K562 (cell line): ENCODE results near the gene RYR3. TPM values are rescaled to one million over a fixed set of nuclear protein-coding genes. Genes with fewer than 3 reads are reported as not detected.

ENCODE experiments used
- ATAC-seq: fragments of 200-7000 bp; cut with Tn5 transposase; 3 replicates; pipeline ENCODE4 v1.9.1; 2020; ENCODE audit warnings: moderate library complexity
- BruUV-seq: library from RNA; stranded (reverse); fragments of 400-500 nt; replicated peaks from 2 replicates; lab custom pipeline; 2021; lab: Mats Ljungman, UMichigan
- CTCF ChIA-PET: fragments of 300-600 bp; formaldehyde crosslinking; extraction: SDS; loops from one replicate; lab custom pipeline; 2021; ENCODE audit warnings: low intra/inter-chr PET ratio; lab: Yijun Ruan, JAX
- POLR2A ChIA-PET: fragments of 300-600, 350-650 bp; sonication (Branson Sonifier 250); formaldehyde crosslinking; extraction: SDS; loops from one replicate; lab custom pipeline; 2021; ENCODE audit warnings: antibody characterized with exemption, inconsistent platforms; lab: Yijun Ruan, JAX
- DNase-seq, 4 experiments: peaks; one replicate each; pipeline versions ENCODE4 v3.0.0 to v3.0.0-alpha.2; 2011 to 2018; ENCODE audit warnings: low spot score in 3 of 4, mixed read lengths in 3 of 4; ENCODE audit errors: extremely low read depth in 1 of 4
- FAIRE-seq: peaks from 2 replicates; lab custom pipeline; 2011; peaks lifted over from hg19 to GRCh38; lab: Jason Lieb, UNC
- H2AFZ ChIP-seq: 2 replicates; pipeline ENCODE4 v1.6.0; 2011; ENCODE audit warnings: low read depth, low read length, control low read depth, inconsistent platforms
- H3K27ac ChIP-seq: fragments of 200-600 bp; 3 replicates; pipeline ENCODE4 v1.8.0; 2011; ENCODE audit warnings: low read depth, mild to moderate bottlenecking, control low read depth, inconsistent platforms, low read length, moderate library complexity, mixed read lengths; ENCODE audit errors: extremely low read depth
- H3K27me3 ChIP-seq, 2 experiments: fragments of 300-600 bp in 1 of 2; 2 replicates in 1 of 2; 3 replicates in 1 of 2; pipeline versions ENCODE4 v1.6.0 to v1.8.0; 2011; ENCODE audit warnings: inconsistent platforms in 2 of 2, low read length in 2 of 2, mild to moderate bottlenecking in 1 of 2, mixed read lengths in 1 of 2, moderate library complexity in 1 of 2; ENCODE audit not compliant: control insufficient read depth in 2 of 2, insufficient read depth in 2 of 2
- H3K36me3 ChIP-seq: fragments of 300-600 bp; 3 replicates; pipeline ENCODE4 v1.8.0; 2011; ENCODE audit warnings: mild to moderate bottlenecking, low read length, inconsistent platforms; ENCODE audit not compliant: control insufficient read depth, insufficient read depth
- H3K4me1 ChIP-seq, 2 experiments: fragments of 200-600 bp in 1 of 2; replicated peaks in 1 of 2; 2 replicates in 1 of 2; 3 replicates in 1 of 2; pipeline versions ENCODE4 v1.5.1 to v1.8.0; 2011; ENCODE audit warnings: inconsistent platforms in 2 of 2, low read length in 2 of 2, mild to moderate bottlenecking in 1 of 2, mixed read lengths in 1 of 2, moderate library complexity in 1 of 2; ENCODE audit not compliant: control insufficient read depth in 2 of 2, insufficient read depth in 2 of 2
- H3K4me2 ChIP-seq: 2 replicates; pipeline ENCODE4 v1.6.1; 2011; ENCODE audit warnings: low read length, control low read depth, inconsistent platforms, mixed read lengths; ENCODE audit not compliant: insufficient read depth
- H3K4me3 ChIP-seq: fragments of 200-600 bp; sonication (generic), shearing (Covaris generic); 2 replicates; pipeline ENCODE4 v1.5.1; 2016; ENCODE audit warnings: control low read depth, inconsistent platforms
- H3K79me2 ChIP-seq: fragments of 200-600 bp; 3 replicates; pipeline ENCODE4 v1.8.0; 2011; ENCODE audit warnings: low read length, inconsistent platforms; ENCODE audit not compliant: control insufficient read depth, insufficient read depth
- H3K9ac ChIP-seq, 2 experiments: 2 replicates each; pipeline versions ENCODE4 v1.6.0 to v1.6.1; 2011; ENCODE audit warnings: low read depth in 2 of 2, low read length in 2 of 2, control low read depth in 1 of 2, inconsistent platforms in 1 of 2, mild to moderate bottlenecking in 1 of 2, mixed read lengths in 1 of 2; ENCODE audit not compliant: insufficient read depth in 1 of 2
- H3K9me1 ChIP-seq: one replicate; pipeline ENCODE4 v1.6.0; 2011; ENCODE audit warnings: inconsistent platforms, mild to moderate bottlenecking, low read length, moderate library complexity; ENCODE audit not compliant: control insufficient read depth, insufficient read depth
- H3K9me3 ChIP-seq: replicated peaks from 2 replicates; pipeline ENCODE4 v1.5.1; 2011; ENCODE audit warnings: low read depth, low read length, inconsistent platforms; ENCODE audit not compliant: control insufficient read depth, insufficient read depth
- H4K20me1 ChIP-seq: replicated peaks from 2 replicates; pipeline ENCODE4 v1.6.1; 2011; ENCODE audit warnings: low read length, inconsistent platforms, mixed read lengths; ENCODE audit not compliant: control insufficient read depth, insufficient read depth
- NKRF ChIP-seq: fragments of 450-650 bp; IDR thresholded peaks from 2 replicates; pipeline ENCODE4 v1.6.1; 2016; ENCODE audit warnings: borderline replicate concordance
- RAD51 ChIP-seq: fragments of 450-650 bp; IDR thresholded peaks from 2 replicates; pipeline ENCODE4 v1.7.1; 2016; ENCODE audit warnings: low read depth, mild to moderate bottlenecking, borderline replicate concordance
- RBM25 ChIP-seq: fragments of 200-400 bp; formaldehyde crosslinking; IDR thresholded peaks from 2 replicates; pipeline ENCODE4 v1.6.1; 2018; ENCODE audit warnings: low read length, low read depth, moderate library complexity; ENCODE audit not compliant: severe bottlenecking
- ZNF316 ChIP-seq: fragments of 450-650 bp; IDR thresholded peaks from 2 replicates; pipeline ENCODE4 v1.6.1; 2016
- ZNF655 ChIP-seq: fragments of 250-450 bp; sonication (Bioruptor Pico); IDR thresholded peaks from 2 replicates; pipeline ENCODE4 v1.5.0; 2021
- WGBS: fragments of 100-300 bp; shearing (Covaris generic); methylation state at CpG from one replicate; pipeline ENCODE4 v1.1.6; 2016; ENCODE audit warnings: low coverage, mixed read lengths; ENCODE audit not compliant: insufficient coverage; ENCODE audit errors: missing lambda C conversion rate; 5-methylcytosine and 5-hydroxymethylcytosine counted together
- in situ Hi-C: fragments of 300-500 bp; cut with MboI; formaldehyde crosslinking; loops from 4 replicates; pipeline ENCODE4 v1.15.0; 2018; ENCODE audit warnings: inconsistent platforms, mixed read lengths
- intact Hi-C: fragments of 100-400 bp; cut with micrococcal nuclease; formaldehyde crosslinking; loops from 2 replicates; pipeline ENCODE4 v1.14.2; 2022
- polyA plus RNA-seq, 8 experiments: library from polyadenylated mRNA; depleted of rRNA in 4 of 8; stranded (reverse) in 5 of 8; unstranded in 3 of 8; fragments of >200 nt; fragmentation: Nextera tagmentation in 2 of 8; fragmentation: Illumina TruSeq in 1 of 8; extraction: Ambion mirVana in 2 of 8; extraction: Trizol in 1 of 8; gene quantifications; 2 replicates each; pipeline versions ENCODE4 v1.2.1 to v1.2.3, GENCODE V29; 2011 to 2014; ENCODE audit warnings: inconsistent platforms in 1 of 8, missing spikeins in 1 of 8
- total RNA-seq, 7 experiments: library from RNA; depleted of rRNA in 6 of 7; stranded (reverse); fragments of >200 nt in 6 of 7; fragmentation: Illumina TruSeq in 2 of 7; extraction: Trizol in 2 of 7; gene quantifications; 2 replicates each; pipeline versions ENCODE4 v1.2.1 to v1.2.3, GENCODE V29; 2011 to 2021; ENCODE audit warnings: low replicate concordance in 1 of 7

Gene RYR3
- total and polyA plus RNA-seq, 9 of the 15 experiments (the other 6 are each of a cell fraction or from before 2014, with no cell fraction given) = 0.04 TPM; not detected in 8

GRCh38 chr15:33746203-33746602 lies 435.4 kb downstream of the RYR3 start (continued):
- no peak for TF ChIP-seq RAD51

GRCh38 chr15:33753012-33753411 lies 442.2 kb downstream of the RYR3 start:
- Histone ChIP-seq H3K27me3 (peaks cover 0 to 11% of the 10 kb centered on the region in 2 experiments; a peak in 3 of 5 replicates), H3K4me1 (no peaks in the 10 kb centered on the region), H3K4me2 (no peak overlapping the region), H3K9ac (no peak overlapping the region), H4K20me1 (no peaks in the 10 kb centered on the region), H2AFZ (no peak overlapping the region), H3K36me3 (no peaks in the 10 kb centered on the region), H3K9me1 (no peaks in the 10 kb centered on the region), H3K9me3 (no peaks in the 10 kb centered on the region), H3K79me2 (no peaks in the 10 kb centered on the region), H3K27ac (no peak overlapping the region), H3K4me3 (no peak overlapping the region)
- no peak for FAIRE-seq
- TF ChIP-seq ZNF316 = 0 out of 2 replicates have a peak, but pooled peaks have one; percentile 14
- no peak for TF ChIP-seq ZNF655 (CRISPR knock-in tag)
- CTCF ChIA-PET = no interaction called here
- in situ Hi-C loops (no loop called here), intact Hi-C loops (no loop called here)
- 0% methylated on average over 1 of the region's 1 CpG for WGBS
- POLR2A ChIA-PET = no interaction called here
- BruUV-seq = no TSS peak
- DNase-seq = no peak
- ATAC-seq = no peak

- Histone ChIP-seq H3K9ac (no peak overlapping the region), H3K4me3 (no peak overlapping the region), H2AFZ (no peak overlapping the region), H3K4me1 (no peaks in the 10 kb centered on the region), H3K9me1 (no peaks in the 10 kb centered on the region), H3K9me3 (no peaks in the 10 kb centered on the region), H3K27ac (no peak overlapping the region), H3K36me3 (no peaks in the 10 kb centered on the region), H4K20me1 (no peaks in the 10 kb centered on the region), H3K79me2 (no peaks in the 10 kb centered on the region), H3K27me3 (peaks cover 0 to 9% of the 10 kb centered on the region in 2 experiments; a peak in 3 of 5 replicates), H3K4me2 (no peak overlapping the region)
- intact Hi-C loops = no loop called here
- TF ChIP-seq RBM25 = peak; percentile 30
- no peak for TF ChIP-seq NKRF
- in situ Hi-C loops = no loop called here
- BruUV-seq = no TSS peak
- POLR2A ChIA-PET = no interaction called here
- ATAC-seq (no peak), FAIRE-seq (no peak), DNase-seq (no peak)
- CTCF ChIA-PET = no interaction called here
- WGBS = 0% methylated on average over 3 of the region's 3 CpGs
These were observed 443.5 kb downstream of the RYR3 start for GRCh38 chr15:33754242-33754641.
